Mammary epithelial cell (primary cell): ENCODE results near the gene CLSTN1.

Source experiments
- CTCF ChIP-seq, 2 donors: IDR thresholded peaks in 1 of 2; conservative IDR thresholded peaks in 1 of 2; 2 replicates each; pipeline ENCODE4 v1.5.1; 2011 to 2012; ENCODE audit warnings: inconsistent platforms in 2 of 2, low read length in 2 of 2, mild to moderate bottlenecking in 2 of 2, control low read depth in 1 of 2, low read depth in 1 of 2; ENCODE audit not compliant: insufficient read depth in 1 of 2; ENCODE audit errors: extremely low read depth in 1 of 2
- EZH2 ChIP-seq: IDR thresholded peaks from 2 replicates; pipeline ENCODE4 v1.6.1; 2012; ENCODE audit warnings: low read length, inconsistent platforms, borderline replicate concordance

GRCh38 chr1:9840176-9840575, 16.4 kb upstream of the CLSTN1 start:
- TF ChIP-seq CTCF (conservative IDR thresholded peaks at IDR 0.05 in 1 of 2, IDR thresholded peaks at IDR 0.05 in 1 of 2; ENCODE audit: extremely low read depth in 1 of 2, insufficient read depth in 1 of 2, low read depth in 1 of 2, low read length in 2 of 2) (no peak), EZH2 (no peak)
